HepG2 (cell line): Measurements from ENCODE around the gene WDHD1. TPM values are rescaled to one million over a fixed set of nuclear protein-coding genes. Genes with fewer than 3 reads are reported as not detected.

Experiments used
- ATAC-seq: fragments of 200-7000 bp; cut with Tn5 transposase; 3 replicates; pipeline ENCODE4 v1.9.1; 2020; ENCODE audit warnings: mild to moderate bottlenecking, moderate library complexity
- BruUV-seq: library from RNA; stranded (reverse); fragments of 400-500 nt; replicated peaks from 2 replicates; lab custom pipeline; 2021; lab: Mats Ljungman, UMichigan
- CTCF ChIA-PET: fragments of 300-600 bp; formaldehyde crosslinking; extraction: SDS; loops from one replicate; lab custom pipeline; 2021; ENCODE audit warnings: low total read pairs, inconsistent platforms, low intra/inter-chr PET ratio; lab: Yijun Ruan, JAX
- POLR2A ChIA-PET: fragments of 350-600 bp; sonication (Branson Sonifier 250); formaldehyde crosslinking; loops from one replicate; lab custom pipeline; 2020; ENCODE audit warnings: antibody characterized with exemption, inconsistent platforms; lab: Yijun Ruan, JAX
- DNase-seq: peaks from one replicate; pipeline ENCODE4 v3.0.0-alpha.2; 2015; ENCODE audit warnings: low spot score
- FAIRE-seq: peaks from 3 replicates; lab custom pipeline; 2011; peaks lifted over from hg19 to GRCh38; lab: Jason Lieb, UNC
- H2AFZ ChIP-seq: one replicate; pipeline ENCODE4 v1.6.1; 2011; ENCODE audit warnings: low read length, inconsistent platforms
- H3K27ac ChIP-seq: fragments of 300-600 bp; 3 replicates; pipeline ENCODE4 v1.8.0; 2011; ENCODE audit warnings: mixed run types, mild to moderate bottlenecking, mixed read lengths, low read length, inconsistent platforms; ENCODE audit not compliant: insufficient read depth; ENCODE audit errors: extremely low read length
- H3K27me3 ChIP-seq, 2 experiments: fragments of 200-600 bp in 1 of 2; 2 replicates in 1 of 2; 3 replicates in 1 of 2; pipeline versions ENCODE4 v1.6.0 to v1.8.0; 2011; ENCODE audit warnings: low read length in 2 of 2, mild to moderate bottlenecking in 2 of 2, moderate library complexity in 2 of 2, inconsistent platforms in 1 of 2; ENCODE audit not compliant: insufficient read depth in 2 of 2, control insufficient read depth in 1 of 2
- H3K36me3 ChIP-seq, 2 experiments: fragments of 200-600 bp in 1 of 2; replicated peaks in 1 of 2; 2 replicates in 1 of 2; 3 replicates in 1 of 2; pipeline versions ENCODE4 v1.5.1 to v1.8.0; 2011; ENCODE audit warnings: low read length in 2 of 2, inconsistent platforms in 1 of 2; ENCODE audit not compliant: insufficient read depth in 2 of 2, control insufficient read depth in 1 of 2
- H3K4me1 ChIP-seq: 2 replicates; pipeline ENCODE4 v1.5.1; 2012; ENCODE audit warnings: low read length, inconsistent platforms; ENCODE audit not compliant: insufficient read depth
- H3K4me2 ChIP-seq: 2 replicates; pipeline ENCODE4 v1.6.0; 2011; ENCODE audit warnings: low read depth, low read length, inconsistent platforms
- H3K4me3 ChIP-seq, 3 experiments: fragments of 200-600 bp in 1 of 3; sonication (generic), shearing (Covaris generic) in 1 of 3; replicated peaks in 1 of 3; 2 replicates each; pipeline ENCODE4 v1.5.1; 2011 to 2016; ENCODE audit warnings: low read length in 3 of 3, inconsistent platforms in 2 of 3, low read depth in 2 of 3, mild to moderate bottlenecking in 2 of 3, control low read depth in 1 of 3, mixed read lengths in 1 of 3; ENCODE audit not compliant: insufficient read depth in 1 of 3
- H3K79me2 ChIP-seq: one replicate; pipeline ENCODE4 v1.6.1; 2011; ENCODE audit warnings: low read length, inconsistent platforms; ENCODE audit not compliant: insufficient read depth
- H3K9ac ChIP-seq: 2 replicates; pipeline ENCODE4 v1.6.0; 2011; ENCODE audit warnings: mild to moderate bottlenecking, low read depth, low read length, inconsistent platforms; ENCODE audit not compliant: insufficient read depth
- H3K9me3 ChIP-seq: 2 replicates; pipeline ENCODE4 v1.5.1; 2012; ENCODE audit warnings: mild to moderate bottlenecking, low read length
- H4K20me1 ChIP-seq: 2 replicates; pipeline ENCODE4 v1.6.0; 2011; ENCODE audit warnings: inconsistent platforms, mild to moderate bottlenecking, low read length, moderate library complexity; ENCODE audit not compliant: insufficient read depth
- EHMT2 ChIP-seq: fragments of 200-600 bp; sonication (generic); IDR thresholded peaks from 2 replicates; pipeline ENCODE4 v1.7.0; 2017; ENCODE audit warnings: antibody characterized with exemption, low read depth, low read length, borderline replicate concordance
- MATR3 ChIP-seq: sonication (generic); formaldehyde crosslinking; IDR thresholded peaks from 2 replicates; pipeline ENCODE4 v1.4.0; 2020; ENCODE audit warnings: missing genetic modification reagents
- NR2F2 ChIP-seq: IDR thresholded peaks from 2 replicates; pipeline ENCODE4 v1.6.1; 2012; ENCODE audit warnings: low read depth, inconsistent platforms, borderline replicate concordance
- ZMYM2 ChIP-seq: sonication (generic); formaldehyde crosslinking; IDR thresholded peaks from 2 replicates; pipeline ENCODE4 v1.8.0; 2022; ENCODE audit warnings: mild to moderate bottlenecking, missing genetic modification reagents
- ZNF180 ChIP-seq: sonication (generic); formaldehyde crosslinking; IDR thresholded peaks from 2 replicates; pipeline ENCODE4 v1.4.0; 2020; ENCODE audit warnings: low read depth, missing genetic modification reagents, borderline replicate concordance
- ZNF383 ChIP-seq: sonication (generic); formaldehyde crosslinking; IDR thresholded peaks from 2 replicates; pipeline ENCODE4 v1.4.0; 2020; ENCODE audit warnings: missing genetic modification reagents, mild to moderate bottlenecking, borderline replicate concordance
- ZNF510 ChIP-seq: sonication (generic); formaldehyde crosslinking; IDR thresholded peaks from 2 replicates; pipeline ENCODE4 v1.4.0; 2020; ENCODE audit warnings: low read depth, mild to moderate bottlenecking, missing genetic modification reagents
- ZNF598 ChIP-seq: sonication (generic); formaldehyde crosslinking; IDR thresholded peaks from 2 replicates; pipeline ENCODE4 v1.5.1; 2020; ENCODE audit warnings: mild to moderate bottlenecking, missing genetic modification reagents, borderline replicate concordance
- ZNF687 ChIP-seq: sonication (generic); formaldehyde crosslinking; IDR thresholded peaks from 2 replicates; pipeline ENCODE4 v1.5.1; 2020; ENCODE audit warnings: mild to moderate bottlenecking, missing genetic modification reagents, moderate library complexity
- ZNF7 ChIP-seq: IDR thresholded peaks from 2 replicates; pipeline ENCODE4 v1.6.1; 2016; ENCODE audit warnings: missing biosample characterization, missing genetic modification reagents
- ZNF709 ChIP-seq: sonication (generic); formaldehyde crosslinking; IDR thresholded peaks from 2 replicates; pipeline ENCODE4 v1.5.0; 2020; ENCODE audit warnings: mild to moderate bottlenecking, missing genetic modification reagents
- WGBS: methylation state at CpG from one replicate; pipeline ENCODE4 v1.1.6; 2017; ENCODE audit warnings: low lambda C conversion rate; 5-methylcytosine and 5-hydroxymethylcytosine counted together
- in situ Hi-C: cut with HindIII; loops from 2 replicates; pipeline ENCODE4 v1.10.0; 2017; ENCODE audit warnings: low pct_unique_long_range_greater_than_20kb; ENCODE audit not compliant: extremely low pct_ligation_motif_present
- intact Hi-C: fragments of 100-400 bp; cut with micrococcal nuclease; formaldehyde crosslinking; loops from one replicate; pipeline ENCODE4 v1.10.0; 2022; ENCODE audit not compliant: unreplicated experiment
- polyA plus RNA-seq, 8 experiments: library from polyadenylated mRNA; depleted of rRNA in 3 of 8; stranded (reverse) in 7 of 8; unstranded in 1 of 8; fragments of >200 nt; fragmentation: Illumina TruSeq in 4 of 8; extraction: Trizol in 4 of 8; gene quantifications; 2 replicates each; pipeline versions ENCODE4 v1.2.1 to v1.2.3, GENCODE V29; 2011 to 2016; ENCODE audit warnings: low read depth in 4 of 8, missing spikeins in 1 of 8, mixed read lengths in 1 of 8; ENCODE audit not compliant: insufficient read depth in 1 of 8
- total RNA-seq, 5 experiments: library from RNA; depleted of rRNA; stranded (reverse); fragments of >200 nt; fragmentation: Illumina TruSeq; extraction: Trizol; gene quantifications; 2 replicates each; pipeline ENCODE4 v1.2.3, GENCODE V29; 2016; ENCODE audit warnings: low read depth in 1 of 5
- TF ChIP-seq, protein P1 (sequence below): sonication (generic); formaldehyde crosslinking; IDR thresholded peaks from 2 replicates; pipeline ENCODE4 v1.4.0; 2020; ENCODE audit warnings: mild to moderate bottlenecking, low read depth, missing genetic modification reagents
- TF ChIP-seq, protein P2 (sequence below): sonication (generic); formaldehyde crosslinking; IDR thresholded peaks from 2 replicates; pipeline ENCODE4 v1.4.0; 2020; ENCODE audit warnings: missing genetic modification reagents

Gene WDHD1
- total and polyA plus RNA-seq, 2 of the 13 experiments (the other 11 are each of a cell fraction or from before 2014, with no cell fraction given): 5.5 to 27.5 TPM

DNA sequence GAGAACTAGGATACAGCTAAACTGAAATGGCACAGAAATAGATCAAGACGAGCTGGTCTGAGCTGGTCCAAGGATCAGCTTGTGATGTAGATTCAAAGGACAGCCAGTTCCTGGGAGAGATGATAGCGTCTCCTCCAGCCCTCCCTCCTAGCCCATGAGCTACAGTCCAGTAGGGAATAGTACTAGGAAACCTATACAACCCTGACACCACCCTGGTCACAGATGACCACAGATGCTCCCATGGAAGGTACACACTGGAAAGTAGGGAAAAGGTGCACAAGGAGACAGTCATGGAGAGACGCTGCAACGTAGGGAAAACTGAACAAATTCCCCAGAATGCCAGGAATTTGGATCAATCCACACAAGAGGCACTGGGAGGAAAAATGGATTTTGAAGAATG is 131.2 kb downstream of the WDHD1 start:
- no peak for TF ChIP-seq EHMT2
- TF ChIP-seq ZMYM2 (CRISPR knock-in tag): no peak
- H3K9ac ChIP-seq: no peak overlapping the region
- H3K4me1 ChIP-seq: peaks cover 35% of the 10 kb centered on the region
- ChIA-PET POLR2A (no interaction called here), CTCF (no interaction called here)
- no peak overlapping the region for H3K4me3 ChIP-seq
- WGBS: 69% methylated on average over 4 of the region's 4 CpGs
- in situ Hi-C loops (no loop called here), intact Hi-C loops (no loop called here)
- peaks cover 50% of the 10 kb centered on the region for H3K79me2 ChIP-seq
- no TSS peak for BruUV-seq
- H3K36me3 ChIP-seq: peaks cover 0 to 5% of the 10 kb centered on the region in 2 experiments; a peak in 3 of 5 replicates
- no peaks in the 10 kb centered on the region for H3K27me3 ChIP-seq
- H4K20me1 ChIP-seq: peaks cover 1% of the 10 kb centered on the region; the same call in 1 of the 2 replicates
- no peak overlapping the region for H3K27ac ChIP-seq
- no peaks in the 10 kb centered on the region for H3K9me3 ChIP-seq
- FAIRE-seq (no peak), ATAC-seq (peak; percentile 69), DNase-seq (no peak)
- no peak overlapping the region for H2AFZ ChIP-seq
- no peak overlapping the region for H3K4me2 ChIP-seq

GRCh38 chr14:54894995-54895394 is 131.9 kb downstream of the WDHD1 start:
- no peaks in the 10 kb centered on the region for H3K27me3 ChIP-seq
- H3K79me2 ChIP-seq: peaks cover 49% of the 10 kb centered on the region
- POLR2A ChIA-PET: no interaction called here
- peaks cover 0 to 5% of the 10 kb centered on the region in 2 experiments; a peak in 3 of 5 replicates for H3K36me3 ChIP-seq
- no peak overlapping the region for H3K9ac ChIP-seq
- H3K4me3 ChIP-seq: no peak overlapping the region
- H3K9me3 ChIP-seq: no peaks in the 10 kb centered on the region
- in situ Hi-C loops: no loop called here
- H3K4me1 ChIP-seq: peaks cover 35% of the 10 kb centered on the region
- no peak overlapping the region for H3K4me2 ChIP-seq
- FAIRE-seq (no peak), ATAC-seq (no peak), DNase-seq (no peak)
- H4K20me1 ChIP-seq: no peaks in the 10 kb centered on the region
- no peak overlapping the region for H3K27ac ChIP-seq
- H2AFZ ChIP-seq: no peak overlapping the region
- BruUV-seq: no TSS peak
- CTCF ChIA-PET: no interaction called here
- intact Hi-C loops: loop anchor here (5.0 kb wide), 1 partner anchor 88 kb away; no protein-coding TSS in a partner anchor
- WGBS: 94% methylated on average over 3 of the region's 3 CpGs
- TF ChIP-seq ZNF7 (CRISPR knock-in tag) (no peak), ZNF687 (no peak), ZNF709 (CRISPR knock-in tag) (no peak), ZNF598 (CRISPR knock-in tag) (no peak), ZNF383 (no peak), NR2F2 (no peak), ZNF510 (CRISPR knock-in tag) (no peak), MATR3 (no peak), ZNF180 (no peak)
- TF ChIP-seq, protein P1, sequence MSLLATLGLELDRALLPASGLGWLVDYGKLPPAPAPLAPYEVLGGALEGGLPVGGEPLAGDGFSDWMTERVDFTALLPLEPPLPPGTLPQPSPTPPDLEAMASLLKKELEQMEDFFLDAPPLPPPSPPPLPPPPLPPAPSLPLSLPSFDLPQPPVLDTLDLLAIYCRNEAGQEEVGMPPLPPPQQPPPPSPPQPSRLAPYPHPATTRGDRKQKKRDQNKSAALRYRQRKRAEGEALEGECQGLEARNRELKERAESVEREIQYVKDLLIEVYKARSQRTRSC (CRISPR knock-in tag): no peak
- TF ChIP-seq, protein P2, sequence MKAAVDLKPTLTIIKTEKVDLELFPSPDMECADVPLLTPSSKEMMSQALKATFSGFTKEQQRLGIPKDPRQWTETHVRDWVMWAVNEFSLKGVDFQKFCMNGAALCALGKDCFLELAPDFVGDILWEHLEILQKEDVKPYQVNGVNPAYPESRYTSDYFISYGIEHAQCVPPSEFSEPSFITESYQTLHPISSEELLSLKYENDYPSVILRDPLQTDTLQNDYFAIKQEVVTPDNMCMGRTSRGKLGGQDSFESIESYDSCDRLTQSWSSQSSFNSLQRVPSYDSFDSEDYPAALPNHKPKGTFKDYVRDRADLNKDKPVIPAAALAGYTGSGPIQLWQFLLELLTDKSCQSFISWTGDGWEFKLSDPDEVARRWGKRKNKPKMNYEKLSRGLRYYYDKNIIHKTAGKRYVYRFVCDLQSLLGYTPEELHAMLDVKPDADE (CRISPR knock-in tag): no peak
